Measurements from ENCODE around the gene SLC1A4.
"Not testable (repeated sequence)": the region's sequence is repeated elsewhere in the genome, so short reads cannot be mapped to it uniquely, and the experiment has no call there.

SLC1A4 gene

GRCh38 chr2:65030476-65031332 is 41.5 kb downstream of the SLC1A4 start:
- DNase-seq: no peak

- DNase-seq: peak; percentile 21
Measured at GRCh38 chr2:65031341-65032018, 42.3 kb downstream of the SLC1A4 start.

GRCh38 chr2:65032019-65032975 is 43.1 kb downstream of the SLC1A4 start:
- DNase-seq: no peak

GRCh38 chr2:65033178-65033577 is 44.0 kb downstream of the SLC1A4 start:
- DNase-seq: peak; percentile 10

- DNase-seq: not testable (repeated sequence)
Measured at GRCh38 chr2:65033667-65034066, 44.5 kb downstream of the SLC1A4 start.

- DNase-seq: no peak
Measured at GRCh38 chr2:65035351-65035943, 46.2 kb downstream of the SLC1A4 start.

GRCh38 chr2:65037178-65037577 is 48.0 kb downstream of the SLC1A4 start:
- DNase-seq: no peak

GRCh38 chr2:65039640-65040039 is 50.4 kb downstream of the SLC1A4 start:
- DNase-seq: no peak

GRCh38 chr2:65040400-65041261 is 51.4 kb downstream of the SLC1A4 start:
- peak; percentile 72 for DNase-seq

GRCh38 chr2:65043001-65043400 is 53.8 kb downstream of the SLC1A4 start:
- DNase-seq: no peak

GRCh38 chr2:65044097-65044735 is 55.0 kb downstream of the SLC1A4 start:
- DNase-seq: no peak

GRCh38 chr2:65045651-65046050 is 56.5 kb downstream of the SLC1A4 start:
- peak; percentile 38 for DNase-seq

- DNase-seq: no peak
Measured at GRCh38 chr2:65046633-65047407, 57.6 kb downstream of the SLC1A4 start.

GRCh38 chr2:65049010-65049639 is 59.9 kb downstream of the SLC1A4 start:
- peak; percentile 32 for DNase-seq

- DNase-seq: no peak
Measured at GRCh38 chr2:65050931-65051330, 61.7 kb downstream of the SLC1A4 start.

GRCh38 chr2:65053199-65053598 is 64.0 kb downstream of the SLC1A4 start:
- DNase-seq: peak; percentile 94

- no peak for DNase-seq
Measured at GRCh38 chr2:65054749-65055421, 65.7 kb downstream of the SLC1A4 start.

GRCh38 chr2:65055422-65056214 is 66.4 kb downstream of the SLC1A4 start:
- DNase-seq: peak; percentile 29
